Pons (tissue), 1 donor: ENCODE measurements around the gene ATRN.
"Not testable (repeated sequence)": the region's sequence is repeated elsewhere in the genome, so short reads cannot be mapped to it uniquely, and the experiment has no call there.

Experiments
- DNase-seq: peaks from one replicate; pipeline ENCODE4 v3.0.0-alpha.2; 2016; ENCODE audit warnings: low spot score

ATRN gene

DNA sequence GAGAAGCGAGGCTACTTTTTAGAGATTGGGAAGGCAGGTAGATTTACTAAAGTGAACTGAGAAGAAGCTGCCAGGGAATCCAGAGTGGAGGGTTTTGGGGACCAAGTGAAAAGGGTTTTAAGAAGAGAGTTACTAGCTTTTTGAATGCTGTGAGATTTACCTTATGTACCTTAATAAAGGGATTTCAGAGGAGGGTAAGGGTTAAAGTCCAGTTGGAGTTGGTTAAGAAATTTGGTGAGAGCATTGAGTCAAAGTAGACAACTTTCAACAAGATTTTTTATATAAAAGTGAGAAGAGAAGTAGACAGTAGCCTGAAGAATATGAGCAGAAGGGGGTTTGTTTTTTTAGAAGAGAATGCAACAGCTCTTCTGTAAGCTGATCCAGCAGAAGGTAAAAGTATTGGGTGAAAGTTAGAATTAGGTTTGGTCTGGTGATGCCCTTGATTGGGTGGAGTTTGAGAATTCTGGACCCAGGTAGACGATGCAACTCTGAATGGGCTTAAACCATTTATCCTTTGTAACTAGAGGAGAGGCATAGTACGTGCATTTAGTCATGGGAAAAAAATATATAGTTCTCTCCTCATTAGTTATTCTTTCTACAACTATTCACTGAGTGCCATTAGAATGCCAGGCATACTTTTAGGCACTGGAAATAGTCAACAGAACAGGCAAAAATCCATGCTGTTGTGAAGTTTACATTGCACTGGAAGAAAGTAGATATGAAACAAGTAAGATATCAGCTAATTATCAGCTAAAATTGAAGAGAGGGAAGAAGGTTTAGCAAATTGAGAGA lies 44.8 kb downstream of the ATRN start:
- no peak for DNase-seq

DNA sequence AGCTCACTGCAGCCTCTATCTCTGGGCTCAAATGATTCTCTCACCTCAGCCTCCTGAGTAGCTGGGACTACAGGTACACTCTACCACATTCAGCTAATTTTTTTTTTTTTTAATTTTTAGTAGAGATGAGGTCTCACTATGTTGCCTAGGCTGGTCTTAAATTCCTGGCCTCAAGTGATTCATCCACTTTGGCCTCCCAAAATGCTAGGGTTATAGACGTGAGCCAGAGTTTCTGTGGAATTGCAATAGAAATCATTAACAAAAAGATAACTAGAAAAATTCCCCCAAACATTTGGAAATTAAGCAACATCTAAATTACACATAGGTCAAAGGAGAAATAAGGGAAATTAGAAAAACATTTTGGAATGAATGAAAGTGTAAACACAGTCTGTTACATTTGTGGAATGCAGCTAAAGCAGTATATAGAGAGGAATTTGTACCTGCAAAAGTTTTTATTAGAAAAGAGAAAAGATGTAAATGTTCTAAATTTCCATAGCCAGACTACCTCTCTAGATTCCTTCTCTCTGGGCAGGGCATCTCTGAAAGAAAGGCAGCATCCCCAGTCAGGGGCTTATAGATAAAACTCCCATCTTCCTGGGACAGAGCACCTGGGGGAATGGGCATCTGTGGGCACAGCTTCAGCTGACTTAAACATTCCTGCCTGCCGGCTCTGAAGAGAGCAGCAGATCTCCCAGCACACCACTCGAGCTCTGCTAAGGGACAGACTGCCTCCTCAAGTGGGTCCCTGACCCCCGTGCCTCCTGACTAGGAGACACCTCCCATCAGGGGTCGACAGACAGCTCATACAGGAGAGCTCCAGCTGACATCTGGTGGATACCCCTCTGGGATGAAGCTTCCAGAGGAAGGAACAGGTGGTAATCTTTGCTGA lies 51.3 kb downstream of the ATRN start:
- no peak for DNase-seq

DNA sequence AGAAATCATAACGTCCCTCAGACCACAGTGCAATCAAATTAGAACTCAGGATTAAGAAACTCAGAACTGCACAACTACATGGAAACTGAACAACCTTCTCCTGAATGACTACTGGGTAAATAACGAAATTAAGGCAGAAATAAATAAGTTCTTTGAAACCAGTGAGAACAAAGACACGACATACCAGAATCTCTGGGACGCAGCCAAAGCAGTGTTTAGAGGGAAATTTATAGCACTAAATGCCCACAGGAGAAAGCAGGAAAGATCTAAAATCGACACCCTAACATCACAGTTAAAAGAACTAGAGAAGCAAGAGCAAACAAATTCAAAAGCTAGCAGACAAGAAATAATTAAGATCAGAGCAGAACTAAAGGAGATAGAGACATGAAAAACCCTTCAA lies 53.9 kb downstream of the ATRN start:
- not testable (repeated sequence) for DNase-seq

DNA sequence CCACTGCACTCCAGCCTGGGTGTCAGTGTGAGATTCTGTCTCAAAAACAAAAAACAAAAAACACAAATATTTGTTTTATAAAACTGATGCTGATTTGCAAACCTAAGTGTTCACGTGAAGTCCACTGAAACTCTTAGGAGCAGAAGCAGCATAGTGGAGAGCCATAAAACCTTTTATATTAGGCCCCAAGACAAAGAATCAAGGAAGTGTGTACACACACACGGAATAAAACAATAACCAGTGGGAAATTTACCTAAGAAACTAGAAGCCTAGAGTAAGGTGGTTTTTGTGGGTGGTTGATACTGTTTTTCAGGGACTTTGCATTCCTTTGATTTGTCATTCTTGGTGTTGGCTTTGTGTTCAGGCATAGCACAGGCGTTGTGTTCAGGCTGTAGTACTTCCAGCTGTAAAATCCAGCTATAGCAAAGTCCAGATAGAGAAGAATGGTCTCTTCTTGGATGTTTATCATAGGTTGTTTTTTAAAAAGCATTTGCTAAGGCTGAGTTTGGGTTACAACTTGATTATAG lies 61.3 kb downstream of the ATRN start:
- DNase-seq: no peak

DNA sequence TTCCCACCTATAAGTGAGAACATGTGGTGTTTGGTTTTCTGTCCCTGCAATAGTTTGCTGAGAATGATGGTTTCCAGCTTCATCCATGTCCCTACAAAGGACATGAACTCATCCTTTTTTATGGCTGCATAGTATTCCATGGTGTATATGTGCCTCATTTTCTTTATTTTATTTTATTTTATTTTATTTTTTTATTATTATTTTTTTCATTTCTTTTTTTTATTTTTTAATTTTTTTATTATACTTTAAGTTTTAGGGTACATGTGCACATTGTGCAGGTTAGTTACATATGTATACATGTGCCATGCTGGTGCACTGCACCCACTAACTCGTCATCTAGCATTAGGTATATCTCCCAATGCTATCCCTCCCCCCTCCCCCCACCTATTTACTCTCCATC lies 66.9 kb downstream of the ATRN start:
- DNase-seq: not testable (repeated sequence)

DNA sequence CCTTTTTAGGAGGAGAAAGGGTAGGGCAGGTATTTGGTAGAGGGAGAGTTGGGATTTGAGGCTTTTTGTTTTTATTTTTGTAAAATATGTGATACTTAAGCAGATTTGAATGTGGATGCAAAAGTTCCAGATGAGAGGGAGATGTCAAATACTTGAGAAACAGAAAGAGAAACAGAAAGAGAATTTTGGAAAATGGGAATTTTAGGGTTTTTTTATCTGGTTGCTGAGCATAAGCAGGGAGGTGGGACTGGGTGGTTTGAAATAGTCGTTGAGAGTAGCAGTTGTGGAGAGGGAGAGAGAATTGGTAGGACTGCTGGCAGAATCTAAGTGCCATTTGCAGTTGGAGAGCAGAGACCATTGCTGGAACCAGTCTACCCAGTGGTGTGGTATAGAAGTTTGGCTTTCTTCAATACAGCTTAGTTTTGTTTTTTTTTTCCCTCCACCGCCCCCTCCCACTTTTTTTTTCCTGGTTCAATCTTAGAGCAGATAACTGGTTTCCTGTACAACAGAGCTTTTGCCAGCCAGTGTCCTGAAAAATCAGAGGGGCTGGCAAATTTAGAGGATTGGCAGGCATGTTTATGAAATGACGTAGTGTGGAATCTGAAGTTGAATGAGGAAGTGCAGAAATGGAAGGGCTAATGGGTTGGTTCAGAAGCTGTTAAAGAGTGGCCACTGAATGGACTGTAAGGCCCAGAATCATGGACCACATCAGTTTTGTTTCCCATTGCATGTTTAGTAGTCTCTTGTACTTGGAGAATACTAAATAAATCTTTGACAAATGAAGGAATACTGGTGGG lies 68.7 kb downstream of the ATRN start:
- DNase-seq: no peak

DNA sequence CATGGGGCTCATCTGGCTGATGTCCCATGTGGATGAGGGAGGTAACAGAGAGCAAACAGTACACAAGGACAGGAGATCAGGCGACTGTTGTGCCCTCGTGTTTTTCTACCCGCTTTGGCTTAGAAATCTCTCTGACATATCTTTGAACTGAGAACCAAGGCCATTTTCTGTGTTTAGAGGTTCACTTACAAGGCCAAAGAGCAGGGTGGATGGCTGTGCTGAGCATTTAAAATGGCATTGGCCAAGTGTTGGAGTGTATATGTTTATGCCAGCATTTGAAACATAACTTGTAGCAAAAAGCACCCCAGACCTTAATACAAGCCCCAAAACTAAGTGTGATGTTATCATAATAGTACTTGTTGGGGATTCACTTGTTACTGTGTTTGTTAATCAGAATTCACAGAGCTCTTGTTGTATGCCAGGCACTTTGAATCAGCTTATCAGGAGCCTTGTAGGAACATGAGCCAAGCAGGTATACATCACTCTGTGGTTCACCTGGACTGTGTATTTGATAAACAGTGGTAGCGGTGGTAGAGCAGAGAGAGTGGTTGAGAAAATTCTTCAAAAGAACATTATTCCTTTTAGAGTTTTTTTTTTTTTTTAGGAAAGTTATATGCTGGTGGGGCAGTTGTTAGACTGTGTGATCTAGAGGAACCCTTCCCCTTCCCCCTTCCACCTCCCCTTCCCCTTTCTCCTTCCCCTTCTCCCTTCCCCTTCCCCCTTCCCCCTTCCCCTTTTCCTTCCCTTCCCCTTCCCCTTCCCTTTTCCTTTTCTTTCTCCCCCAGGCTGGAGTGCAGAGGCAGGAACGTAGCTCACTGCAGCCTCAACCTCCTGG lies 71.3 kb downstream of the ATRN start:
- DNase-seq: no peak

DNA sequence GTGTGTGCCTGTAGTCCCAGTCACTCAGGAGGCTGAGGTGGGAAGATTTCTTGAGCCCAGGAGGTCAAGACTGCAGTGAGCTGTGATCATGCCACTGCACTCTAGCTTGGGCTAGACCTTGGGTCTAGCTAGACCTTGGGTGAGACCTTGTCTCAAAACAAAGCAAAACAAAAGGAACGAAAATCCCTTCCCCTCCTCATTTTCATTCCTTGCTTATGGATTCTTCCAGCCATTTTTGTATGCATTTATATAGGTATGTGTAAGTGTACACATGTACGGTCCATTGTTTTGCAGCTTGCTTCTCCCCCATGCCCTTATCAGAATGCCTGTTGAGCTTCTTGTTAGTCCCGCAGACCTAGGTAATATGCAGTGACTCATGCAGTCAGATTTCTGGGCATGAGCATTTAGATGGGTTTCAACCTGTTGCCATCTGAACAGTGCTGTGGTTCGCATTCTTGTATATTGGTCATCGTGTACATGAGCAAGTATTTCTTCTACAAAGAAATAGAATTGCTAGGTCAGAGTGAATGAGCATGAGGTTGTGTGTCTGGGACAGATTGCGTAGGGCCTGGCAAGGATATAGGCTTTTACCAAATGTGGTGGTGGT lies 73.2 kb downstream of the ATRN start:
- no peak for DNase-seq

DNA sequence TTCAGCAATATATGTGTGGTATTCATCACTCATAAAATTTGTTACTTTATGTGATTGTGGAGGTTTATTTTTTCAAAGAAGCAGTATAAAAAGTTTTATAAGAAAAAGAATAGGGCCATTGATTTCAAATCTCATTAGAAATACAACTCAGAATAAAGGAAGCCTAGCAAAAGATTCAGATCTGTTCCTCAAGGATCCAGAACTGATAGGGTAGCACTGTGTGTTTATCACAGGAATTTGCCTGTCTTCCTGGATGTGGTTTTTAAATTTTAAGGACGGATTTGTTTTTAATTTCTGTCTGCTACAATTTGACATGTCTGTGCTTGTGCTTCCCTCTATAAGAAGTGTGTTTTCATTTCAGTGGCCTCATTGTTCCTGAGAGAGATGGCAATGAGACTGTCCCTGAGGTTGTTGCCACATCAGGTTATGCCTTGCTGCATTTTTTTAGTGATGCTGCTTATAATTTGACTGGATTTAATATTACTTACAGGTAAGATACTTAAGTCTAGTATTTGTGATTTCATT lies 74.6 kb downstream of the ATRN start:
- no peak for DNase-seq

DNA sequence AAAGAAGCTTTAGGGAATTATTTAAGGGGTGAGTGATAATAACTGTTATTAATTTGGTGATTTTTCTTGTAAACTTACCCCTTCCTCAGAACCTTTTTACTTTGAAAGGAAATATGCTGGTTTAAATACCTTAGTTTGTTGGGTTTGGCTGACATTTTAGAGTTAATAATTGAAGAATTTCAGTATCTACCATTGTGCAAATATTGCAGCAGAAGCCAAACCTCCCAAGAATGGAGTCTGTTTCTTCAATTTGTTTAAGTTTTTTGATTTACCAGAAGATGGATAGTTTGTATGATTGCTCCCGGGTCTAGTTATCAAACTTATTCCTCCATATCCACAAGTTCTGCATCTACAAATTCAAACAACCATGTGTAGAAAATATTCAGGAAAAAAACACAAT lies 77.1 kb downstream of the ATRN start:
- DNase-seq: no peak

DNA sequence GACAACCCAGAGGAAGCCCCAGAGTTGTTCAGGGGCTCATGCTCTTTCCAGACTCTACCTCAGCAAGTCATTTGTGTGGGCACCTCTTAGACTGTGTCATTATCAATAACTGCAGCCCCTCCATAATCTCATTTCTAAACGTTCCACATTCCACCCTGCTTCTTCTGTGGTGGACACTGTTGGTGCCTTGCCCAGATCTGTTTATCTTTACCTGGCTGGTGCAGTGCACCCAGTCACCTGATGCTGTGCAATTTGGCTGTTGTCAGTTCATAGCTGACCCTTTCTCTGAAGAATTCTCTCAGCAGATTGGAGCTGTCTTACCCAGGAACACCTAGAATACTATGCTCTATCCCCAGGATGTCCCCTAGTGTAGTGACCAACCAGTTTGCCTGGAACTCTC lies 80.0 kb downstream of the ATRN start:
- DNase-seq: no peak

DNA sequence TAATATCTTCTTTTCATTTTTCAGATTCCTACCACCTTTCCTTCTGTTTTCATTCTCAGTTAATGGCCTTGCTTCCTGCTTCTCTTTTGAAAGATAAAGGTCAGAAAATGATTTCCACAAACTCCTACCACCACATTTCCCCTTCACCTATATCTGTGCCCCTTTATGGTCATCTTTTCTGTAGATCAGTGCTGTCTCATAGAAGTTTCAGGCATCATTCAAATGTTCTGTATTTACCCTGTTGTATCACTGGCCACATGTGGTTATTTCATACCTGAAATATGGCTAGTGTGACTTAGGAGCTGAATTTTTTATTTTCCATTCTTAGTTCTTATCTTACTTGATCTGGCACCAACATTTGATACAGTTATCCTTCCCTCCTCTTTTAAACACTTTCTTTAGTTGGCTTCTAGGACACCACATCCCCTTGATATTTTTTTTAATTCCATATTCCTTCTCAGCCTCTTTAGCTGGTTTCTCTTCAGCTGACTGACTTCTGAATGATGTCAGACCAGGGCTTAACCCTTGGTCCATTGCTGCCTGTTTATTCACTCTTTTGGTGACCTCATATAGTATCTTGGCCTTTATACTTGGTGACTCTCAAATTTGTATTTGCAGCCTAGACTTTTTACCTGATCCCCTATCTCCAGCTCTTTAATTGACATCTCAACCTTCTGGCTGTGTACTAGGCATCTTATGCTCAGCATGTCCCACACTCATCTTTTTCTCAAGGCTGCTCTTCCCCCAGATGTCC lies 81.0 kb downstream of the ATRN start:
- DNase-seq: no peak

DNA sequence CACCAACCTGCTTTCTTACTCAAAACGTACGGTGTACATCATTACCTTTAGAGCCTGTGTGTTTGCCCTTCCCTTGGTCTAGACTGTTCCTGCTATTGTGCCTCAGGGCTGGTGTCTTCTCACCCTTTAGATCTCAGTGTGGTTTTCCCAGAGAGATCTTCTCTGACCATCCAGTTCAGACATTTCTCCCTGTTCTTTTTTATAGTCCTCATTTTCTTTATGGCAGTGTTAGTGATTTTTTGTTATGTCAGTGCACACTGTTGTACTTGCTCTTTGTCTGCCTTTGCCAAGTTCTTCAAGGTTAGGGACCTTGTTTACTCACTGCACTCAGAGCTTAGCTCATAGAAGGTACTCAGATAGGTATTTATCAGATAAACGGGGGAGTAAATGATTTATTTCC lies 82.8 kb downstream of the ATRN start:
- no peak for DNase-seq

DNA sequence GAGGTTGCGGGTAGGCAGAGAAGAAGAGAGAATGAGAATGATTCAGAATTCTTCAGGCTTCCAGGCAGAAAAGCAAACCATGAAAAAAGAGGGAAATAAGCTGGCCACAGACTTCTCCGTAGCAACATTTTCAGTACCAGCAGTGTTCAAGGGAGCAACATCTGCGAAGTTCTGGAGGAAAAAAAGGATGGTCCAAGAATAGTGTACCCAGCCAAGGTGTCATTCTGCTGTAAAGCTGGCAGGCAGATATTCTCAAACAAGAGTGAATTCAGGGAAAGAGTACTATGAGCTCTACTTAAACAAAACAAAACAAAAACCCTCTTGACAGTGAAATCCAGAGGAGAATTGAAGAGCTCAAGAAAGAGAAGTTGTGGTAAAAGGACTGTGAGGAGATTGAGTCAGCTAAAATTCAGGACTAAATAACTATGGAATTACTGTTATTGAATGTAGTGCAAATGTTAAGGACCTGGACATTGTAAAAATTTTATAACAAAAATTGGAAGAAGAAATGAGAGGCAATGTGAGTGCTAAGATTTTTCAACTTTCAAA lies 86.5 kb downstream of the ATRN start:
- DNase-seq: peak; percentile 67

DNA sequence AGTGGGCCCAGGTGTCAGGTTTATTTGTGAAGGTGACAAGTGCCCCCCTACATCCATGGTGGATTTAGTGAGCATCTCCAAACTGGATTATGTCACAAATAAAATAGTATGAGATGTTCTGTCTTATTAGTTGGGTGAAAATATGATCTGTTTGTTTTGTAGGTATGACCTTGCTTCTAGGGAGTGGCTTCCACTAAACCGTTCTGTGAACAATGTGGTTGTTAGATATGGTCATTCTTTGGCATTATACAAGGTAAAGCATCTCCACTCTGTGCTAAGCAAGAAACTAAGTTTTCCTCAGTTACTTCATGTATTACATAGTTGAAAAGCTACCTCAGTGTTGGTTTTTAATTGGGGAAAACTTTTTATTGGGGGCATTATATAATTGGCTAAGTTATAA lies 88.4 kb downstream of the ATRN start:
- DNase-seq: no peak

DNA sequence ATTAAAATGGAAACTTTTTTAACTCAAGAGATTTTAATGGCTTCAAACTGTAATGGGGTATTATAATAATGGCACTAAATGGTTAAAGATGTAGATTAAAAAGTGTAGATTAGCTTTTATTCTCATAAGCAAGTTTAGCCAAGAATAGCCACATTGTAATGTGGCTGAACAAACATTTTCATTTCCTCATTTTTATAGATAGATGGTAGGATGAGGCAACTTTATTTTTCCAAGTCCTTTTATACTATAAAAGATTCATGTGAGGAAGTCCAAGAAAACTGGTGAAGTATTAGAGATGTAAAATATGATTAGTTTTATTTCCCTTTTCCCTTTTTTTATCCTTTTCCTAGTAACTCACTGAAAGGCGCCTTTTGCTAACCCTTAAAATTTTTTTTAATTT lies 88.8 kb downstream of the ATRN start:
- DNase-seq: peak; percentile 58

DNA sequence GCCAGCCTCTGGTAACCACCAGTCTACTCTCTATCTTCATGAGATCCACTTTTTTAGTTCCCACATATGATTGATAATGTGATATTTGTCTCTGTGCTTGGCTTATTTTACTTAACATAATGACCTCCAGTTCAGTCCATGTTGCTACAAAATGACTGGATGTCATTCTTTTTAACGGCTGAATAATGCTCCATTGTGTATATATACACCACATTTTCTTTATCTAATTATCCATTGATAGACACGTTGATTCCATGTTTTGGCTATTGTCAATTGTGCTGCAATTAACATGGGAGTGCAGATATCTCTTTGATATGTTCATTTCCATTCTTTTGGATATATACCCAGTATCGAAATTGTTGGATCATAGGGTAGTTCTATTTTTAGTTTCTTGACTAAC lies 89.3 kb downstream of the ATRN start:
- DNase-seq: no peak

DNA sequence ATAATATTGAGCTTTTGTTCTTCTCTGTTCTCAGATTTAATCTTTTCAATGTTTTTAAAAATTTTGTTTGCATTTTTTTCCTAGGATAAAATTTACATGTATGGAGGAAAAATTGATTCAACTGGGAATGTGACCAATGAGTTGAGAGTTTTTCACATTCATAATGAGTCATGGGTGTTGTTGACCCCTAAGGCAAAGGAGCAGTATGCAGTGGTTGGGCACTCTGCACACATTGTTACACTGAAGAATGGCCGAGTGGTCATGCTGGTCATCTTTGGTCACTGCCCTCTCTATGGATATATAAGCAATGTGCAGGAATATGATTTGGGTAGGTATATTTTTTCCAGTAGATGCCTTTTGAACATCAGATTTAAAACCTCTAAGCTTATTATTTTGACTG lies 89.8 kb downstream of the ATRN start:
- no peak for DNase-seq

DNA sequence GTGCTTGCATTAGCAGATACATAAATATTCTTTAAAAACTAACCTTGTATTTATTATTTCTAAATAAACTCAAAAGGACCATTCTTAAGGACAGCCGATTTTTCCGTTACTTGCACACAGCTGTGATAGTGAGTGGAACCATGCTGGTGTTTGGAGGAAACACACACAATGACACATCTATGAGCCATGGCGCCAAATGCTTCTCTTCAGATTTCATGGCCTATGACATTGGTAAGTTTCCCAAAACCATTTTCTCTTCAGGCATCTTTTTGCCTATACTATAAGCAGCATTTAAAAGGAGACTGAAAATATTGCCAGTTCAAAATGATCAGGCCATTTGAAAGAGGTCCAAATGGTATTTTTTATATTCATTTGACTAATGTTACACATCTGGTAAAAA lies 92.3 kb downstream of the ATRN start:
- no peak for DNase-seq
